Measurements from ENCODE around the gene NRIP2.
A peak's percentile ranks its signal among the peaks of the same experiment; 100 is the strongest.

The NRIP2 gene

GRCh38 chr12:2844786-2845185, 10.0 kb upstream of the NRIP2 start:
- no peak for DNase-seq

- no peak for DNase-seq
These were observed 8.1 kb upstream of the NRIP2 start for GRCh38 chr12:2842948-2843347.

GRCh38 chr12:2841056-2841650, 6.3 kb upstream of the NRIP2 start:
- no peak for DNase-seq

GRCh38 chr12:2836574-2836973, 1.7 kb upstream of the NRIP2 start:
- DNase-seq = no peak

GRCh38 chr12:2835691-2836403, 1.0 kb upstream of the NRIP2 start:
- no peak for DNase-seq

- no peak for DNase-seq
These were observed 1.0 kb downstream of the NRIP2 start for GRCh38 chr12:2833810-2834209.

- DNase-seq = no peak
These were observed 1.5 kb downstream of the NRIP2 start for GRCh38 chr12:2833327-2833726.

GRCh38 chr12:2832550-2833127, 2.2 kb downstream of the NRIP2 start:
- no peak for DNase-seq

- no peak for DNase-seq
These were observed 5.6 kb downstream of the NRIP2 start for GRCh38 chr12:2829275-2829674.

GRCh38 chr12:2826721-2827515, 7.9 kb downstream of the NRIP2 start:
- no peak for DNase-seq

GRCh38 chr12:2826036-2826435, 8.8 kb downstream of the NRIP2 start:
- no peak for DNase-seq

- no peak for DNase-seq
These were observed 9.7 kb downstream of the NRIP2 start for GRCh38 chr12:2825132-2825531.

GRCh38 chr12:2824541-2824940, 10.3 kb downstream of the NRIP2 start:
- DNase-seq = no peak

- no peak for DNase-seq
These were observed 11.4 kb downstream of the NRIP2 start for GRCh38 chr12:2823483-2823882.

- no peak for DNase-seq
These were observed 14.4 kb downstream of the NRIP2 start for GRCh38 chr12:2820432-2820831.

GRCh38 chr12:2819810-2820209, 15.0 kb downstream of the NRIP2 start:
- no peak for DNase-seq

- DNase-seq = peak; percentile 51
These were observed 21.3 kb downstream of the NRIP2 start for GRCh38 chr12:2813214-2814185.

GRCh38 chr12:2812290-2813213, 22.3 kb downstream of the NRIP2 start, which contains the start of gene ITFG2:
Gene ITFG2, plus strand, starts transcription at chr12:2812668. Its CDS starts 93 bp downstream, at chr12:2812761.
- peak; percentile 97 for DNase-seq

- DNase-seq = no peak
These were observed 23.0 kb downstream of the NRIP2 start for GRCh38 chr12:2811801-2812200.

GRCh38 chr12:2806700-2807099, 28.1 kb downstream of the NRIP2 start:
- no peak for DNase-seq

GRCh38 chr12:2805143-2805520, 29.7 kb downstream of the NRIP2 start:
- no peak for DNase-seq
